OCI-LY3 (cell line): ENCODE results near the gene PRPF19.

ENCODE experiments used
- H2AFZ ChIP-seq: fragments of 200-600, 300-600 bp; shearing (Covaris generic); 2 replicates; pipeline ENCODE4 v1.6.0; 2014; ENCODE audit warnings: antibody characterized with exemption, low read depth, low read length
- H3K27ac ChIP-seq: fragments of 200-600, 300-600 bp; sonication (generic); 2 replicates; pipeline ENCODE4 v1.5.1; 2014; ENCODE audit warnings: mild to moderate bottlenecking, low read length, moderate library complexity, mixed read lengths
- H3K27me3 ChIP-seq: fragments of 200-600, 300-600 bp; sonication (generic); 2 replicates; pipeline ENCODE4 v1.6.1; 2014; ENCODE audit warnings: low read depth, low read length, mixed read lengths
- H3K36me3 ChIP-seq: fragments of 200-600, 300-600 bp; sonication (generic); replicated peaks from 2 replicates; pipeline ENCODE3; 2014; ENCODE audit warnings: low read depth, low read length, mixed read lengths
- H3K4me1 ChIP-seq: fragments of 300-600, 200-600 bp; sonication (generic); 2 replicates; pipeline ENCODE4 v1.6.1; 2014; ENCODE audit warnings: low read length, mixed read lengths
- H3K4me2 ChIP-seq: fragments of 200-600, 300-600 bp; sonication (generic); 2 replicates; pipeline ENCODE4 v1.6.1; 2014; ENCODE audit warnings: low read length, mixed read lengths
- H3K4me3 ChIP-seq: fragments of 300-600, 200-600 bp; sonication (generic); 2 replicates; pipeline ENCODE4 v1.5.1; 2014; ENCODE audit warnings: antibody characterized with exemption, mild to moderate bottlenecking, low read length, moderate library complexity
- H3K79me2 ChIP-seq: fragments of 300-600, 200-600 bp; shearing (Covaris generic); 2 replicates; pipeline ENCODE4 v1.6.1; 2014; ENCODE audit warnings: mild to moderate bottlenecking, low read length, mixed read lengths
- H3K9ac ChIP-seq: fragments of 300-600, 200-600 bp; shearing (Covaris generic); 2 replicates; pipeline ENCODE4 v1.6.0; 2014; ENCODE audit warnings: mild to moderate bottlenecking, low read length, moderate library complexity
- H3K9me3 ChIP-seq: fragments of 200-600, 300-600 bp; shearing (Covaris generic); 2 replicates; pipeline ENCODE4 v1.6.1; 2014; ENCODE audit warnings: low read length, mixed read lengths; ENCODE audit not compliant: insufficient read depth
- H4K20me1 ChIP-seq: fragments of 200-600, 300-600 bp; sonication (generic); 2 replicates; pipeline ENCODE4 v1.6.1; 2016; ENCODE audit warnings: low read length, mixed read lengths; ENCODE audit not compliant: insufficient read depth
- EZH2phosphoT487 ChIP-seq: fragments of 200-600 bp; shearing (Covaris generic); IDR thresholded peaks from 2 replicates; pipeline ENCODE4 v1.6.1; 2018; ENCODE audit warnings: antibody characterized with exemption, mixed run types, low read depth
- TF ChIP-seq, protein P1 (sequence below): fragments of 200-600, 300-600 bp; sonication (generic); IDR thresholded peaks from 2 replicates; pipeline ENCODE4 v1.5.1; 2014; ENCODE audit warnings: antibody characterized with exemption, low read length, low read depth

The PRPF19 gene

DNA sequence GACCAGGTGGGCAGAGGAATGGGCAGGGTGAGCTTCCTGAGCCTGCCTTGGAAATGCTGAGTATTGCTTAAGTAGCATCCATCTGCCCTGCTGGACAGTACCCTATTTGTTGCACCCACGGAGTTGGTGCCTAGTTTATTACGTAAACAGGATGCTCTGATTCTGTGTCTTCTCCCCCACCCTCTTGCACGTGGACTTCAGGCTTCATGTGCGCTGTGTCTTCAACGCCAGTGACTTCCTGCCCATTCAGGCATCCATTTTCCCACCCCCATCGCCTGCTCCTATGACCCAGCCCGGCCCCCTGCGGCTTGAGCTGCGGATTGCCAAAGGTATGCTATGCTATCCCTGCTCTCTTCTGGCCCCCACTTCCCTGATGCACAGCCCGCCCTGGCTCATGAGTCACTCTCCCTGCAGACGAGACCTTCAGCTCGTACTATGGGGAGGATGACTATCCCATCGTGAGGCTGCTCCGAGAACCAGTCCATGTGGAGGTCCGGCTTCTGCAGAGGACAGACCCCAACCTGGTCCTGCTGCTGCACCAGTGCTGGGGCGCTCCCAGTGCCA, 33.3 kb downstream of the PRPF19 start:
- no peak overlapping the region for H3K4me2 ChIP-seq
- no peak overlapping the region for H3K9ac ChIP-seq
- no peaks in the 10 kb centered on the region for H3K27me3 ChIP-seq
- H3K36me3 ChIP-seq: peaks cover 7% of the 10 kb centered on the region
- no peak for TF ChIP-seq EZH2phosphoT487
- TF ChIP-seq, protein P1, sequence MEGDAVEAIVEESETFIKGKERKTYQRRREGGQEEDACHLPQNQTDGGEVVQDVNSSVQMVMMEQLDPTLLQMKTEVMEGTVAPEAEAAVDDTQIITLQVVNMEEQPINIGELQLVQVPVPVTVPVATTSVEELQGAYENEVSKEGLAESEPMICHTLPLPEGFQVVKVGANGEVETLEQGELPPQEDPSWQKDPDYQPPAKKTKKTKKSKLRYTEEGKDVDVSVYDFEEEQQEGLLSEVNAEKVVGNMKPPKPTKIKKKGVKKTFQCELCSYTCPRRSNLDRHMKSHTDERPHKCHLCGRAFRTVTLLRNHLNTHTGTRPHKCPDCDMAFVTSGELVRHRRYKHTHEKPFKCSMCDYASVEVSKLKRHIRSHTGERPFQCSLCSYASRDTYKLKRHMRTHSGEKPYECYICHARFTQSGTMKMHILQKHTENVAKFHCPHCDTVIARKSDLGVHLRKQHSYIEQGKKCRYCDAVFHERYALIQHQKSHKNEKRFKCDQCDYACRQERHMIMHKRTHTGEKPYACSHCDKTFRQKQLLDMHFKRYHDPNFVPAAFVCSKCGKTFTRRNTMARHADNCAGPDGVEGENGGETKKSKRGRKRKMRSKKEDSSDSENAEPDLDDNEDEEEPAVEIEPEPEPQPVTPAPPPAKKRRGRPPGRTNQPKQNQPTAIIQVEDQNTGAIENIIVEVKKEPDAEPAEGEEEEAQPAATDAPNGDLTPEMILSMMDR: no peak
- H4K20me1 ChIP-seq: no peaks in the 10 kb centered on the region
- no peak overlapping the region for H3K4me3 ChIP-seq
- H3K9me3 ChIP-seq: no peaks in the 10 kb centered on the region
- H2AFZ ChIP-seq: no peak overlapping the region
- no peaks in the 10 kb centered on the region for H3K4me1 ChIP-seq
- no peaks in the 10 kb centered on the region for H3K79me2 ChIP-seq
- no peak overlapping the region for H3K27ac ChIP-seq

DNA sequence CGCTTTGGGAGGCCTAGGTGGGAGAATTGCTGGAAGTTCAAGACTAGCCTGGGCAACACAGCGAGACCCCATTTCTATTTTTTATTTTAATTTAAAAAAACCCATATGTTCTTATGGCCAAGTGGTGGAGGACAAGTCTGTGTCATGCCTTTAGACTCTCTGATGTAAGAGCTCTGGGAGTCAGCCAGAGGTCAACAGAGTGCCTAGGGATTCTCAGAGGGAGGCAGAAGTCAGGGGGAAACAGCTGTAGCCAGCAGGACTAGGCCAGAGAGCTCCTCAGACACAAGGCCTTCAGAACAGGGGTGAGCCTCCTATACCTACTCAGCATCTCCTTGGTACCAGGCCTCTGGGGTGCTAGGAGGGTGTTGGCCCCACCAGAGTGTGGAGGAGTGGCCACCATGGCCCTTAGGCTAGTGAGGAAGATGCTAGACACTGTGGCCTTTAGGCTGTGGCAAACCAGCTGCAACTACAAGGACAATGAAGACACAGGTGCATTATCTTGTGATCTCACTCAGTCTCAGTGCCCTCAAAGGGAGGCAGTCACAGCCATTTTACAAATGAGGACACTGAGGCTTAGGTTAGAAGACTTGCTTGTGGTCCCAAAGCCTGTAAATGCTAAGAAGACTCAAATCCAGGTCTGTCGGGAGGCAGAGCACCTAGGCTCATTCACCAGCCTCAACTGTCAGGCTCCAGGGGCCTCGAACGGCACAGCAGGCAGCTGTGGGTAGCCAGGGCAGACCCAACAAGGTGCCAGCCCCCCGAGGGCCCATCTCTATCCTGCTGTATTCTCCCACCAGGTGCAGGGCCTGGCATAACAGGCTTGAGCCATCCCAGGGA, 34.0 kb downstream of the PRPF19 start:
- Histone ChIP-seq H3K9ac (no peak overlapping the region), H3K9me3 (no peaks in the 10 kb centered on the region), H2AFZ (no peak overlapping the region), H3K79me2 (no peaks in the 10 kb centered on the region), H3K36me3 (peaks cover 3% of the 10 kb centered on the region), H3K4me2 (no peak overlapping the region), H3K27ac (no peak overlapping the region), H4K20me1 (no peaks in the 10 kb centered on the region), H3K4me1 (no peaks in the 10 kb centered on the region), H3K4me3 (no peak overlapping the region), H3K27me3 (no peaks in the 10 kb centered on the region)
- TF ChIP-seq, protein P1: no peak
- no peak for TF ChIP-seq EZH2phosphoT487

DNA sequence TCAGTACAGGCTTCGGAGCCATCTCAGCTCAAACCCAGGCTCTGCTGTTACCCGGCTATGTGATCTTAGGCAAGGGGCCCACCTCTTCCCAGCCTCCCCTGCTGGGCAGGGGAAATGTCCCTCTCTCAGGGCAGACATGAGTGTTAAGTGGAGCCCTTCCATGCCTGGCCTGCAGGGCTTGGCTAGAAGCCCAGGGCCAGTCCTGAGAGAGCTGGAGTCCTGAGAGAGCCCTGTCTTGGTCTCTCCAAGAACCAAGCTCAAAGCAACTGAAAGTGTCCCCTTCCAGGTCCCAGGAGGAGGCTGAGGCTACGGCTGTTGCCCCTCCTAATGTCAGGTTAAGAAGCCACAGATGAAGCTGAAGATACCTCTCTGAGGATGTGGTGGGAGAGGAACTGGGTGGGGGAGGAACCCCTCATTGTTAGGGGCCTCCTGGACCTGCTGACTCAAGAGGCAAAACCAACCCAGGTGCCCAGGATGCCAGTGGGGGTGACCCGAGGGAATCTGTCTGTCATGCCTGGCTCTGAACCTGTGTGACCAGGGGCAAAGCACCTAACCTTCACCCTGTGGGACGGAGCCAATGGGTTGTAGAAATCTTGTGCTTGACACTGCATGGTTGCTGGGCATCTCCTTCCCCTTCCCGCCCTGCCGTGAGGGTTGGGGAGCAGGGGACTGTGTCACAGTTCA, 34.9 kb downstream of the PRPF19 start:
- Histone ChIP-seq H3K9me3 (no peaks in the 10 kb centered on the region), H3K9ac (no peak overlapping the region), H3K4me3 (no peak overlapping the region), H3K79me2 (no peaks in the 10 kb centered on the region), H2AFZ (no peak overlapping the region), H3K36me3 (peaks cover 3% of the 10 kb centered on the region), H3K4me1 (no peaks in the 10 kb centered on the region), H4K20me1 (no peaks in the 10 kb centered on the region), H3K4me2 (no peak overlapping the region), H3K27me3 (no peaks in the 10 kb centered on the region), H3K27ac (no peak overlapping the region)
- no peak for TF ChIP-seq EZH2phosphoT487
- TF ChIP-seq, protein P1: no peak

DNA sequence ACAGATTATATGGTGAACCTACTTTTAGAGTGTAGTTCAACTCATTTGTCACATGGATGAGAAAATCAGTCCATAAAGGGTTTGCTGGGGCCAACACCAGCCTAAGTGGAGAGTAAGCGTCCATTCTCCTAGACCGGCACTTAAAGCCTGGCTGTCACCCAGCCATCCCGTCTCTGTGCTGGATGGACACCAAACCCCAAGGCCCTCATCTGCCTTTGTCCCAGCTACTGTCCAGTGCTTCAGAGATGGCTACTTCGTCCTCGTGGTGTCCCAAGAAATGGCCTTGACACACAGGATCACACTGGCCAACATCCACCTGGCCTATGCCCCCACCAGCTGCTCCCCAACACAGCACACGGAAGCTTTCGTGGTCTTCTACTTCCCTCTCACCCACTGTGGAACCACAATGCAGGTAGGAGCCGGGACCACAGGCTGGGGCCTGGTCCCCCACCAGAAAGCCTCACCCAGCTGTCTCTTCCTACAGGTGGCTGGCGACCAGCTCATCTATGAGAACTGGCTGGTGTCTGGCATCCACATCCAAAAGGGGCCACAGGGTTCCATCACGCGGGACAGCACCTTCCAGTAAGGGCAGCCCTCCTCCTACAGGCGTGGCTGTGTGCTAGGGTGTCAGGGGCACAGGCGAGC, 35.5 kb downstream of the PRPF19 start:
- H3K4me2 ChIP-seq: no peak overlapping the region
- H3K36me3 ChIP-seq: peaks cover 3% of the 10 kb centered on the region
- no peaks in the 10 kb centered on the region for H3K9me3 ChIP-seq
- H3K79me2 ChIP-seq: no peaks in the 10 kb centered on the region
- no peak overlapping the region for H3K9ac ChIP-seq
- no peaks in the 10 kb centered on the region for H3K27me3 ChIP-seq
- no peaks in the 10 kb centered on the region for H4K20me1 ChIP-seq
- TF ChIP-seq EZH2phosphoT487: no peak
- TF ChIP-seq, protein P1: no peak
- H2AFZ ChIP-seq: no peak overlapping the region
- H3K4me1 ChIP-seq: no peaks in the 10 kb centered on the region
- no peak overlapping the region for H3K4me3 ChIP-seq
- no peak overlapping the region for H3K27ac ChIP-seq
